Bronchial epithelial cell (primary cell): ENCODE results near the gene RYR2. TPM values are rescaled to one million over a fixed set of nuclear protein-coding genes. Genes with fewer than 3 reads are reported as not detected.

Source experiments
- DNase-seq: peaks from one replicate; pipeline ENCODE4 v3.0.0-alpha.2; 2010; ENCODE audit warnings: low read depth
- FAIRE-seq: peaks from 2 replicates; lab custom pipeline; 2011; peaks lifted over from hg19 to GRCh38; lab: Jason Lieb, UNC
- H3K27me3 ChIP-seq: 2 replicates; pipeline ENCODE4 v1.5.1; 2011; ENCODE audit warnings: low read length; ENCODE audit not compliant: control insufficient read depth, insufficient read depth
- H3K36me3 ChIP-seq: 2 replicates; pipeline ENCODE4 v1.5.1; 2011; ENCODE audit warnings: low read length; ENCODE audit not compliant: control insufficient read depth, insufficient read depth
- H3K4me3 ChIP-seq: 2 replicates; pipeline ENCODE4 v1.5.1; 2011; ENCODE audit warnings: mild to moderate bottlenecking, low read depth, low read length, control low read depth
- total RNA-seq: library from RNA; depleted of rRNA; stranded (reverse); fragments of >200 nt; gene quantifications from 2 replicates; pipeline ENCODE4 v1.2.1, GENCODE V29; 2014
- TF ChIP-seq, protein P1 (sequence below): IDR thresholded peaks from 2 replicates; pipeline ENCODE4 v1.5.1; 2011; ENCODE audit warnings: mild to moderate bottlenecking, moderate library complexity, low read length, control low read depth, inconsistent platforms; ENCODE audit not compliant: insufficient read depth, severe bottlenecking

The RYR2 gene
- under 0.01 TPM in 1 of 2 replicates, not detected in the other for total RNA-seq

GRCh38 chr1:237041795-237042525 is at the start of gene RYR2:
Gene RYR2 (plus strand): TSS chr1:237042184. CDS start chr1:237042522, 338 bp downstream.
- no peak for DNase-seq
- Histone ChIP-seq H3K36me3 (no peaks in the 10 kb centered on the region), H3K27me3 (peaks cover 9% of the 10 kb centered on the region), H3K4me3 (no peak within 1 kb of the TSS)
- no peak for FAIRE-seq
- TF ChIP-seq, protein P1, sequence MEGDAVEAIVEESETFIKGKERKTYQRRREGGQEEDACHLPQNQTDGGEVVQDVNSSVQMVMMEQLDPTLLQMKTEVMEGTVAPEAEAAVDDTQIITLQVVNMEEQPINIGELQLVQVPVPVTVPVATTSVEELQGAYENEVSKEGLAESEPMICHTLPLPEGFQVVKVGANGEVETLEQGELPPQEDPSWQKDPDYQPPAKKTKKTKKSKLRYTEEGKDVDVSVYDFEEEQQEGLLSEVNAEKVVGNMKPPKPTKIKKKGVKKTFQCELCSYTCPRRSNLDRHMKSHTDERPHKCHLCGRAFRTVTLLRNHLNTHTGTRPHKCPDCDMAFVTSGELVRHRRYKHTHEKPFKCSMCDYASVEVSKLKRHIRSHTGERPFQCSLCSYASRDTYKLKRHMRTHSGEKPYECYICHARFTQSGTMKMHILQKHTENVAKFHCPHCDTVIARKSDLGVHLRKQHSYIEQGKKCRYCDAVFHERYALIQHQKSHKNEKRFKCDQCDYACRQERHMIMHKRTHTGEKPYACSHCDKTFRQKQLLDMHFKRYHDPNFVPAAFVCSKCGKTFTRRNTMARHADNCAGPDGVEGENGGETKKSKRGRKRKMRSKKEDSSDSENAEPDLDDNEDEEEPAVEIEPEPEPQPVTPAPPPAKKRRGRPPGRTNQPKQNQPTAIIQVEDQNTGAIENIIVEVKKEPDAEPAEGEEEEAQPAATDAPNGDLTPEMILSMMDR, result peak; percentile 27

- TF ChIP-seq, protein P1, result no peak
- no peaks in the 10 kb centered on the region for H3K27me3 ChIP-seq
- DNase-seq (no peak), FAIRE-seq (no peak)
- H3K36me3 ChIP-seq, result no peaks in the 10 kb centered on the region
- H3K4me3 ChIP-seq, result no peak overlapping the region
Observed at GRCh38 chr1:236992449-236992848, 49.5 kb upstream of the RYR2 start.

DNA sequence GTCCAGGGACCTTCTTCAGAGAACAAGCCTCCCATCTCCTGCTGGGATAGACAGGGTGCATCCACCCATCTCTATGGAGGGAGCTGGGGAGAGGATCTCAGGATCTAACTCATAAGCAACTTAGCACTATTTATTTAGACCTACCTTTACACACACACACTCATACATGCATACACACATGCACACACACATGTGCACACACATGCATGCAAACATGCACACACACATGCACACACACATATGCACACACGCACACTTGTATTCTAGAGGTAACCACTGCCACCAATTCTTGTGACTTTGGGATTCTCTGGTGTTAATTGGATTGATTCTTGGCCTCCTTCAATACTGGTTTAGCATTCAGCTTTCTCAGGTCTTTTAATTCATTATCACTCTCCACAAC is 47.5 kb upstream of the RYR2 start:
- Histone ChIP-seq H3K4me3 (no peak overlapping the region), H3K27me3 (no peaks in the 10 kb centered on the region), H3K36me3 (no peaks in the 10 kb centered on the region)
- TF ChIP-seq, protein P1, result no peak
- FAIRE-seq, result no peak
- DNase-seq, result no peak

DNA sequence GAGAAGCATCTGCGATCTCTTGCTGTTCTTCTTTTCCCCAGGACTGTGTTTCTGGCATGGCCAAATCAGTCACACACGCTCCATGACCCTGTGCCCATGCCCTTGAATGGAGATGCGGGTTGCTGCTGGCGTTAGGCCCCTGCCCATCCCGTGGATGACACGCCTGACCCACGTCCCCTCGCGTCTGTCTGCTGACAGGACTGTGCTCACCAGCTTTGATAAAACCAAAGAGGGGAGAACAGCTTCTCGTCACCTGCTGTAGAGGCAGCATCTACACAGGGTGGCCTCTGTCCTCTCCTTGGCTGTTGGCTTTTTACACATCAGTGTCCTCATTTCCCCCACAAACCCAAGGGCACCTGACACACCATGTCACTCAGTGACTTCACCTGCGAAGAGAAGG is 44.6 kb upstream of the RYR2 start:
- Histone ChIP-seq H3K4me3 (no peak overlapping the region), H3K36me3 (no peaks in the 10 kb centered on the region), H3K27me3 (no peaks in the 10 kb centered on the region)
- DNase-seq, result no peak
- TF ChIP-seq, protein P1, result no peak
- no peak for FAIRE-seq

DNA sequence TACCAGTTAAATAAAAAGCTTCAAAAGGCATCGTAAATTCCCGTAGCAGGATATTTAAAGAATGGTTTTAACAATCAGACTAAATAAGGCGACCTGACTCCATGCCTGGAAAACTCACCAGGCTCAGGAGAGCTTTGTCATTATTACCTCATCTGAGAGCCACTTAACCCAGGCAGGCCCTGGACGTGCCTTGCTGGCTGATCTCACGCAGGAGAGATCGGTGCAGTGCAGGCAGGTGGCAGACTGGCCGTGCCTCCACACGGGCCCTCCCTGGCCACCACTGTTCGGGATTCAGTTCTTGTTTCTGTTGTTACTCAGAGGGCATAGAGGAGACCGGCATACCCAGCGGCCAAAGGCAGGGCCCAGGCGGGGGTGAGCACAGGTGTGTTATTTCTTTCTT is 44.1 kb upstream of the RYR2 start:
- Histone ChIP-seq H3K27me3 (no peaks in the 10 kb centered on the region), H3K36me3 (no peaks in the 10 kb centered on the region), H3K4me3 (no peak overlapping the region)
- TF ChIP-seq, protein P1, result no peak
- FAIRE-seq (no peak), DNase-seq (peak; percentile 15)
